NCI-H1048 (cell line): Measurements from ENCODE around the gene HELLS.
"Not testable (repeated sequence)": the region's sequence is repeated elsewhere in the genome, so short reads cannot be mapped to it uniquely, and the experiment has no call there.

Experiments
- DNase-seq: peaks from one replicate; lab custom pipeline; 2025; lab: John Stamatoyannopoulos, UW

The HELLS gene

GRCh38 chr10:94545391-94546048 is at the start of gene HELLS:
HELLS (plus strand) TSS chr10:94545788; CDS start chr10:94545922, 134 bp downstream.
- peak; percentile 60 for DNase-seq

- no peak for DNase-seq
These were observed 49.6 kb upstream of the HELLS start for GRCh38 chr10:94496010-94496409.

- no peak for DNase-seq
These were observed 48.9 kb upstream of the HELLS start for GRCh38 chr10:94496646-94497045.

- no peak for DNase-seq
These were observed 45.5 kb upstream of the HELLS start for GRCh38 chr10:94500063-94500462.

GRCh38 chr10:94521276-94522250 is 24.0 kb upstream of the HELLS start:
- no peak for DNase-seq

- DNase-seq = no peak
These were observed 21.4 kb upstream of the HELLS start for GRCh38 chr10:94524146-94524545.

GRCh38 chr10:94524711-94525110 is 20.9 kb upstream of the HELLS start:
- DNase-seq = no peak

- DNase-seq = not testable (repeated sequence)
These were observed 14.0 kb upstream of the HELLS start for GRCh38 chr10:94531550-94531949.

GRCh38 chr10:94533027-94533426 is 12.6 kb upstream of the HELLS start:
- no peak for DNase-seq

- not testable (repeated sequence) for DNase-seq
These were observed 3.3 kb upstream of the HELLS start for GRCh38 chr10:94542282-94542681.

- DNase-seq = no peak
These were observed 687 bp downstream of the HELLS start for GRCh38 chr10:94546049-94546900.

- no peak for DNase-seq
These were observed 1.3 kb downstream of the HELLS start for GRCh38 chr10:94546901-94547185.

- no peak for DNase-seq
These were observed 3.6 kb downstream of the HELLS start for GRCh38 chr10:94549221-94549620.

- DNase-seq = not testable (repeated sequence)
These were observed 22.2 kb downstream of the HELLS start for GRCh38 chr10:94567714-94568307.

GRCh38 chr10:94571081-94571480 is 25.5 kb downstream of the HELLS start:
- no peak for DNase-seq

GRCh38 chr10:94571528-94571927 is 25.9 kb downstream of the HELLS start:
- DNase-seq = no peak

GRCh38 chr10:94578790-94579189 is 33.2 kb downstream of the HELLS start:
- no peak for DNase-seq

GRCh38 chr10:94583124-94583523 is 37.5 kb downstream of the HELLS start:
- DNase-seq = no peak

- DNase-seq = no peak
These were observed 46.0 kb downstream of the HELLS start for GRCh38 chr10:94591461-94592205.

GRCh38 chr10:94602729-94603515 is 57.3 kb downstream of the HELLS start:
- DNase-seq = no peak
